GM12878 (cell line): ENCODE data around the gene DPF3. TPM values are rescaled to one million over a fixed set of nuclear protein-coding genes. Genes with fewer than 3 reads are reported as not detected.
A peak's percentile ranks its signal among the peaks of the same experiment; 100 is the strongest.

Experiments used
- ATAC-seq: fragments of 200-7000 bp; cut with Tn5 transposase; 3 replicates; pipeline ENCODE4 v1.9.1; 2020; ENCODE audit warnings: mild to moderate bottlenecking, moderate library complexity
- BruUV-seq: library from RNA; stranded (reverse); fragments of 400-500 nt; replicated peaks from 2 replicates; lab custom pipeline; 2021; lab: Mats Ljungman, UMichigan
- CTCF ChIA-PET: fragments of 300-600 bp; sonication (Branson Sonifier 250); formaldehyde crosslinking; extraction: SDS; loops from one replicate; lab custom pipeline; 2021; ENCODE audit warnings: inconsistent platforms; lab: Yijun Ruan, JAX
- POLR2A ChIA-PET: fragments of 350-600 bp; formaldehyde crosslinking; extraction: SDS; loops from one replicate; lab custom pipeline; 2021; ENCODE audit warnings: inconsistent platforms; lab: Charles Lee
- RAD21 ChIA-PET: fragments of 300-600 bp; sonication (Branson Sonifier 250); formaldehyde crosslinking; loops from one replicate; lab custom pipeline; 2023; ENCODE audit warnings: antibody characterized with exemption; ENCODE audit not compliant: unreplicated experiment; lab: Charles Lee
- SMC1A ChIA-PET: fragments of 300-600 bp; sonication (Branson Sonifier 250); formaldehyde crosslinking; loops from one replicate; lab custom pipeline; 2023; ENCODE audit not compliant: unreplicated experiment, uncharacterized antibody; lab: Charles Lee
- DNase-seq: peaks from one replicate; pipeline ENCODE4 v3.0.0-alpha.2; 2011; ENCODE audit warnings: low read depth, low spot score
- FAIRE-seq: peaks from 3 replicates; lab custom pipeline; 2011; peaks lifted over from hg19 to GRCh38; lab: Jason Lieb, UNC
- H2AFZ ChIP-seq: 2 replicates; pipeline ENCODE4 v1.6.0; 2011; ENCODE audit warnings: low read depth, low read length, control low read depth; ENCODE audit not compliant: control insufficient read depth
- H3K27ac ChIP-seq: 2 replicates; pipeline ENCODE4 v1.5.1; 2011; ENCODE audit warnings: control low read depth; ENCODE audit not compliant: control insufficient read depth, insufficient read depth
- H3K27me3 ChIP-seq, 2 experiments: replicated peaks in 1 of 2; 2 replicates each; pipeline versions ENCODE4 v1.6.0 to v1.6.1; 2011; ENCODE audit warnings: low read length in 1 of 2; ENCODE audit not compliant: control insufficient read depth in 2 of 2, insufficient read depth in 2 of 2
- H3K36me3 ChIP-seq, 2 experiments: 2 replicates each; pipeline ENCODE4 v1.5.1; 2011; ENCODE audit warnings: low read length in 1 of 2; ENCODE audit not compliant: control insufficient read depth in 2 of 2, insufficient read depth in 2 of 2
- H3K4me1 ChIP-seq: 2 replicates; pipeline ENCODE4 v1.6.1; 2011; ENCODE audit warnings: mild to moderate bottlenecking, low read length, moderate library complexity, mixed read lengths; ENCODE audit not compliant: control insufficient read depth, insufficient read depth
- H3K4me2 ChIP-seq: 2 replicates; pipeline ENCODE4 v1.6.0; 2011; ENCODE audit warnings: control low read depth; ENCODE audit not compliant: control insufficient read depth, insufficient read depth
- H3K4me3 ChIP-seq: fragments of 200-600 bp; sonication (generic); 2 replicates; pipeline ENCODE4 v1.5.1; 2016
- H3K79me2 ChIP-seq: 2 replicates; pipeline ENCODE4 v1.6.0; 2011; ENCODE audit warnings: low read length; ENCODE audit not compliant: control insufficient read depth, insufficient read depth
- H3K9ac ChIP-seq: 2 replicates; pipeline ENCODE4 v1.8.0; 2011; ENCODE audit warnings: low read length, control low read depth, mixed read lengths; ENCODE audit not compliant: control insufficient read depth, insufficient read depth
- H3K9me3 ChIP-seq: replicated peaks from 3 replicates; pipeline ENCODE4 v1.5.1; 2011; ENCODE audit warnings: mild to moderate bottlenecking, low read length; ENCODE audit not compliant: control insufficient read depth, insufficient read depth
- H4K20me1 ChIP-seq: 2 replicates; pipeline ENCODE4 v1.6.0; 2011; ENCODE audit not compliant: control insufficient read depth, insufficient read depth
- BCL11A ChIP-seq: IDR thresholded peaks from 2 replicates; pipeline ENCODE4 v1.6.1; 2011; ENCODE audit warnings: low read depth, low read length
- BCL3 ChIP-seq: IDR thresholded peaks from 2 replicates; pipeline ENCODE4 v1.6.1; 2011; ENCODE audit warnings: borderline replicate concordance, low read depth, mild to moderate bottlenecking, moderate library complexity, low read length; ENCODE audit not compliant: insufficient read depth, poor library complexity, severe bottlenecking
- BHLHE40 ChIP-seq, 2 experiments: fragments of 450-650 bp in 1 of 2; IDR thresholded peaks; 2 replicates each; pipeline ENCODE4 v1.6.1; 2011 to 2017; ENCODE audit warnings: low read depth in 2 of 2, borderline replicate concordance in 1 of 2, improper control_type of control experiment in 1 of 2, low read length in 1 of 2, mild to moderate bottlenecking in 1 of 2
- CEBPB ChIP-seq, 2 experiments: fragments of 150-350 bp in 1 of 2; IDR thresholded peaks; 2 replicates each; pipeline ENCODE4 v1.6.1; 2012 to 2014; ENCODE audit warnings: low read depth in 2 of 2, low read length in 2 of 2, borderline replicate concordance in 1 of 2, inconsistent platforms in 1 of 2
- EGR1 ChIP-seq, 2 experiments: IDR thresholded peaks; 1 replicate in 1 of 2; 2 replicates in 1 of 2; pipeline ENCODE4 v1.6.1; 2011 to 2012; ENCODE audit warnings: low read depth in 2 of 2, low read length in 2 of 2, borderline replicate concordance in 1 of 2, mild to moderate bottlenecking in 1 of 2, moderate library complexity in 1 of 2
- FOXM1 ChIP-seq: IDR thresholded peaks from 2 replicates; pipeline ENCODE4 v1.6.1; 2012; ENCODE audit warnings: low read depth, mild to moderate bottlenecking, inconsistent platforms, low read length, moderate library complexity
- IKZF1 ChIP-seq: fragments of 450-650 bp; conservative IDR thresholded peaks from 2 replicates; pipeline ENCODE4 v1.6.1; 2017; ENCODE audit warnings: antibody characterized with exemption, mild to moderate bottlenecking
- IKZF2 ChIP-seq, 2 experiments: fragments of 450-650 bp; IDR thresholded peaks; 2 replicates each; pipeline ENCODE4 v1.6.1; 2017; ENCODE audit warnings: mild to moderate bottlenecking in 2 of 2, moderate library complexity in 2 of 2
- JUNB ChIP-seq: IDR thresholded peaks from 2 replicates; pipeline ENCODE4 v1.6.1; 2016; ENCODE audit warnings: antibody characterized with exemption, mild to moderate bottlenecking
- KAT2A ChIP-seq: conservative IDR thresholded peaks from 2 replicates; pipeline ENCODE4 v1.6.1; 2011; ENCODE audit warnings: low read depth, low read length; ENCODE audit not compliant: control insufficient read depth
- MEF2A ChIP-seq: IDR thresholded peaks from 2 replicates; pipeline ENCODE4 v1.6.1; 2011; ENCODE audit warnings: low read depth, mild to moderate bottlenecking, low read length, moderate library complexity; ENCODE audit not compliant: insufficient read depth
- MYB ChIP-seq: fragments of 150-350 bp; IDR thresholded peaks from 2 replicates; pipeline ENCODE4 v1.6.1; 2014; ENCODE audit warnings: mild to moderate bottlenecking, low read depth, low read length, borderline replicate concordance
- MYC ChIP-seq: IDR thresholded peaks from 2 replicates; pipeline ENCODE4 v1.6.1; 2011; ENCODE audit warnings: mild to moderate bottlenecking, low read length, moderate library complexity, inconsistent platforms; ENCODE audit not compliant: insufficient read depth, insufficient replicate concordance, insufficient read length, severe bottlenecking
- NFIC ChIP-seq: IDR thresholded peaks from 2 replicates; pipeline ENCODE4 v1.6.1; 2012; ENCODE audit warnings: low read depth, mild to moderate bottlenecking, inconsistent platforms, low read length, moderate library complexity
- NFYA ChIP-seq: IDR thresholded peaks from 2 replicates; pipeline ENCODE4 v1.6.1; 2011; ENCODE audit warnings: low read depth, mild to moderate bottlenecking, low read length, improper control_type of control experiment, borderline replicate concordance
- NR2C2 ChIP-seq: IDR thresholded peaks from 2 replicates; pipeline ENCODE4 v1.6.1; 2011; ENCODE audit warnings: borderline replicate concordance, low read depth; ENCODE audit not compliant: control insufficient read depth, insufficient read length
- PKNOX1 ChIP-seq: fragments of 450-650 bp; IDR thresholded peaks from 2 replicates; pipeline ENCODE4 v1.6.1; 2016; ENCODE audit warnings: mild to moderate bottlenecking
- POLR2A ChIP-seq: IDR thresholded peaks from 2 replicates; pipeline ENCODE4 v1.6.1; 2011; ENCODE audit warnings: low read depth, mild to moderate bottlenecking, low read length
- POLR2AphosphoS2 ChIP-seq: IDR thresholded peaks from 2 replicates; pipeline ENCODE4 v1.6.1; 2011; ENCODE audit warnings: low read depth, mild to moderate bottlenecking, low read length, improper control_type of control experiment, moderate library complexity
- POLR2AphosphoS5 ChIP-seq: IDR thresholded peaks from 2 replicates; pipeline ENCODE4 v1.6.1; 2011; ENCODE audit warnings: mild to moderate bottlenecking, low read length, inconsistent platforms
- RELA ChIP-seq: fragments of 450-650 bp; IDR thresholded peaks from 2 replicates; pipeline ENCODE4 v1.8.0; 2014; ENCODE audit warnings: borderline replicate concordance; ENCODE audit not compliant: partially characterized antibody
- RUNX3 ChIP-seq: IDR thresholded peaks from 2 replicates; pipeline ENCODE4 v1.6.1; 2012; ENCODE audit warnings: low read length, inconsistent platforms
- SREBF2 ChIP-seq: IDR thresholded peaks from 2 replicates; pipeline ENCODE4 v1.6.1; 2012; ENCODE audit warnings: mild to moderate bottlenecking, low read length
- TAF1 ChIP-seq: IDR thresholded peaks from 2 replicates; pipeline ENCODE4 v1.6.1; 2011; ENCODE audit warnings: mild to moderate bottlenecking, low read depth, low read length, borderline replicate concordance
- WRNIP1 ChIP-seq: IDR thresholded peaks from 2 replicates; pipeline ENCODE4 v1.6.1; 2011; ENCODE audit warnings: low read depth, low read length, improper control_type of control experiment, borderline replicate concordance
- in situ Hi-C: fragments of 300-500 bp; cut with MboI; formaldehyde crosslinking; loops from 9 replicates; pipeline ENCODE4 v1.14.3; 2018; ENCODE audit warnings: mixed read lengths
- intact Hi-C: fragments of 100-400 bp; cut with micrococcal nuclease; formaldehyde crosslinking; loops from one replicate; pipeline ENCODE4 v1.14.2; 2022; ENCODE audit not compliant: unreplicated experiment
- polyA plus RNA-seq, 11 experiments: library from polyadenylated mRNA; depleted of rRNA in 4 of 11; unstranded in 6 of 11; stranded (reverse) in 5 of 11; fragments of >200 nt; fragmentation: Nextera tagmentation in 4 of 11; fragmentation: Illumina TruSeq in 1 of 11; extraction: Ambion mirVana in 4 of 11; extraction: Trizol in 1 of 11; gene quantifications; 1 replicate in 1 of 11; 2 replicates in 10 of 11; pipeline versions ENCODE4 v1.2.1 to v1.2.3, GENCODE V29; 2011 to 2016; ENCODE audit warnings: inconsistent platforms in 2 of 11, missing spikeins in 2 of 11, low read depth in 1 of 11
- total RNA-seq, 4 experiments: library from RNA; depleted of rRNA in 3 of 4; stranded (reverse); fragments of >200 nt in 3 of 4; fragmentation: Illumina TruSeq in 1 of 4; extraction: Trizol in 1 of 4; gene quantifications; 2 replicates each; pipeline versions ENCODE4 v1.2.1 to v1.2.3, GENCODE V29; 2013 to 2021

Gene DPF3
- total and polyA plus RNA-seq, 10 of the 15 experiments (the other 5 are each of a cell fraction or from before 2014, with no cell fraction given) = 0.69 to 8.0 (median 2.2) TPM

GRCh38 chr14:72673179-72673578 lies 220.7 kb downstream of the DPF3 start:
- no peak overlapping the region for H3K9ac ChIP-seq
- POLR2A ChIA-PET = no interaction called here
- RAD21 ChIA-PET = no interaction called here
- peaks cover 22% of the 10 kb centered on the region for H3K4me1 ChIP-seq
- H3K4me3 ChIP-seq = no peak overlapping the region
- H3K79me2 ChIP-seq = no peaks in the 10 kb centered on the region
- no peak for DNase-seq
- H3K4me2 ChIP-seq = peak overlapping the region; percentile 43
- FAIRE-seq = no peak
- ATAC-seq = peak; percentile 82
- SMC1A ChIA-PET = interaction anchor here (1.5 kb wide), 1 partner anchor 40 kb away, joined by 4 read pairs; no protein-coding TSS in a partner anchor
- H2AFZ ChIP-seq = no peak overlapping the region
- no peaks in the 10 kb centered on the region for H3K36me3 ChIP-seq
- no peak overlapping the region for H3K27ac ChIP-seq
- no peaks in the 10 kb centered on the region; the same call in 2 of the 3 replicates for H3K9me3 ChIP-seq
- no peaks in the 10 kb centered on the region for H4K20me1 ChIP-seq
- CTCF ChIA-PET = no interaction called here
- in situ Hi-C loops (no loop called here), intact Hi-C loops (no loop called here)
- no TSS peak for BruUV-seq
- no peaks in the 10 kb centered on the region for H3K27me3 ChIP-seq
- TF ChIP-seq NFIC (peak; percentile 39; the same call in 1 of the 2 replicates), KAT2A (no peak), IKZF1 (peak; percentile 48), RELA (no peak), NFYA (no peak), BHLHE40 (IDR thresholded peaks at IDR 0.05; ENCODE audit: borderline replicate concordance in 1 of 2, low read depth in 2 of 2, low read length in 1 of 2) (no peak), JUNB (peak; percentile 50), SREBF2 (no peak), POLR2A (no peak), CEBPB (IDR thresholded peaks at IDR 0.05; ENCODE audit: borderline replicate concordance in 1 of 2, low read depth in 2 of 2, low read length in 2 of 2) (no peak), IKZF2 (IDR thresholded peaks at IDR 0.05) (peak; percentile 43 to 59; a peak in 2 of 4 replicates), MYB (no peak), POLR2AphosphoS2 (no peak), WRNIP1 (no peak), PKNOX1 (no peak), FOXM1 (0 out of 2 replicates have a peak, but pooled peaks have one; percentile 43), RUNX3 (peak; percentile 73; the same call in 1 of the 2 replicates), NR2C2 (no peak), POLR2AphosphoS5 (no peak), BCL11A (0 out of 2 replicates have a peak, but pooled peaks have one; percentile 10), MYC (no peak), EGR1 (IDR thresholded peaks at IDR 0.05; ENCODE audit: borderline replicate concordance in 1 of 2, low read depth in 2 of 2, low read length in 2 of 2) (no peak), TAF1 (no peak), MEF2A (no peak), BCL3 (no peak)
